PC-3 (cell line): ENCODE measurements around the gene PRF1. TPM values are rescaled to one million over a fixed set of nuclear protein-coding genes. Genes with fewer than 3 reads are reported as not detected.

ENCODE experiments used
- ATAC-seq: fragments of 200-7000 bp; cut with Tn5 transposase; 2 replicates; pipeline ENCODE4 v1.9.1; 2020; ENCODE audit warnings: mild to moderate bottlenecking, moderate library complexity
- BruUV-seq: library from RNA; stranded (reverse); fragments of 400-500 nt; replicated peaks from 2 replicates; lab custom pipeline; 2021; lab: Mats Ljungman, UMichigan
- CTCF ChIA-PET: fragments of 300-600 bp; sonication (Branson Sonifier 250); formaldehyde crosslinking; loops from one replicate; lab custom pipeline; 2022; ENCODE audit warnings: antibody characterized with exemption; lab: Charles Lee
- POLR2A ChIA-PET: fragments of 300-600 bp; sonication (Branson Sonifier 250); formaldehyde crosslinking; loops from one replicate; lab custom pipeline; 2022; ENCODE audit warnings: antibody characterized with exemption; ENCODE audit not compliant: unreplicated experiment; lab: Charles Lee
- DNase-seq: peaks from one replicate; pipeline ENCODE4 v3.0.0-alpha.2; 2015
- H2AFZ ChIP-seq: fragments of 300-600 bp; sonication (generic); 2 replicates; pipeline ENCODE4 v1.6.0; 2016; ENCODE audit warnings: antibody characterized with exemption, low read length
- H3F3A ChIP-seq: fragments of 300-600 bp; sonication (generic); one replicate; pipeline ENCODE4 v1.6.0; 2017; ENCODE audit warnings: antibody characterized with exemption, low read length, control low read depth, mild to moderate bottlenecking; ENCODE audit not compliant: unreplicated experiment
- H3K27ac ChIP-seq: fragments of 300-600 bp; sonication (generic); 2 replicates; pipeline ENCODE4 v1.5.1; 2016; ENCODE audit warnings: mild to moderate bottlenecking, low read length
- H3K27me3 ChIP-seq: fragments of 300-600 bp; sonication (generic); 2 replicates; pipeline ENCODE4 v1.6.1; 2016; ENCODE audit warnings: low read length, mixed read lengths
- H3K36me3 ChIP-seq: fragments of 300-600 bp; sonication (generic); 2 replicates; pipeline ENCODE4 v1.6.1; 2016; ENCODE audit warnings: low read depth, mixed run types, low read length, mixed read lengths
- H3K4me1 ChIP-seq: fragments of 300-600 bp; sonication (generic); 2 replicates; pipeline ENCODE4 v1.5.1; 2016; ENCODE audit warnings: low read length; ENCODE audit not compliant: insufficient read depth
- H3K4me2 ChIP-seq: fragments of 300-600 bp; sonication (generic); 2 replicates; pipeline ENCODE4 v1.6.0; 2016; ENCODE audit warnings: low read length
- H3K4me3 ChIP-seq: fragments of 300-600 bp; sonication (generic); 2 replicates; pipeline ENCODE4 v1.5.1; 2016; ENCODE audit warnings: mild to moderate bottlenecking, low read length, mixed read lengths
- H3K79me2 ChIP-seq: fragments of 300-600 bp; sonication (generic); 2 replicates; pipeline ENCODE4 v1.6.1; 2017; ENCODE audit warnings: low read length, mixed read lengths
- H3K9ac ChIP-seq: fragments of 300-600 bp; sonication (generic); 2 replicates; pipeline ENCODE4 v1.6.0; 2016; ENCODE audit warnings: mild to moderate bottlenecking, low read length
- H3K9me2 ChIP-seq: fragments of 300-600 bp; sonication (generic); replicated peaks from 2 replicates; pipeline ENCODE4 v1.6.1; 2016; ENCODE audit warnings: mixed run types, low read length, mixed read lengths
- H3K9me3 ChIP-seq: fragments of 300-600 bp; sonication (generic); 2 replicates; pipeline ENCODE4 v1.6.1; 2016; ENCODE audit warnings: low read length, mixed read lengths
- H4K20me1 ChIP-seq: fragments of 300-600 bp; sonication (generic); 2 replicates; pipeline ENCODE4 v1.6.1; 2016; ENCODE audit warnings: low read length, mixed read lengths
- CTCF ChIP-seq: fragments of 300-600 bp; sonication (generic); conservative IDR thresholded peaks from 2 replicates; pipeline ENCODE4 v1.5.1; 2017; ENCODE audit warnings: antibody characterized with exemption, low read depth, mild to moderate bottlenecking, low read length
- EZH2 ChIP-seq: fragments of 300-600 bp; sonication (generic); IDR thresholded peaks from one replicate; pipeline ENCODE4 v1.6.1; 2017; ENCODE audit warnings: antibody characterized with exemption, mild to moderate bottlenecking, low read length; ENCODE audit not compliant: unreplicated experiment
- EZH2phosphoT487 ChIP-seq: fragments of 300-600 bp; sonication (generic); IDR thresholded peaks from 2 replicates; pipeline ENCODE4 v1.6.1; 2018; ENCODE audit warnings: mild to moderate bottlenecking, antibody characterized with exemption, low read length, borderline replicate concordance
- intact Hi-C: fragments of 100-400 bp; cut with micrococcal nuclease; formaldehyde crosslinking; loops from 2 replicates; pipeline ENCODE4 v1.9.0; 2023
- total RNA-seq: library from RNA; depleted of rRNA; stranded (reverse); fragments of >200 nt; gene quantifications from 2 replicates; pipeline ENCODE4 v1.2.3, GENCODE V29; 2014

Gene PRF1
- total RNA-seq, 1 experiment from 2014 or later = not detected

GRCh38 chr10:70600512-70601395 lies 1.8 kb downstream of the PRF1 start:
- H3K9me3 ChIP-seq = no peaks in the 10 kb centered on the region
- TF ChIP-seq EZH2 (no peak), EZH2phosphoT487 (no peak), CTCF (no peak)
- H3K79me2 ChIP-seq = no peaks in the 10 kb centered on the region
- H3K4me1 ChIP-seq = no peaks in the 10 kb centered on the region
- no peak overlapping the region for H3K4me3 ChIP-seq
- no TSS peak for BruUV-seq
- H3K27ac ChIP-seq = no peak overlapping the region
- DNase-seq (no peak), ATAC-seq (no peak)
- ChIA-PET CTCF (no interaction called here), POLR2A (no interaction called here)
- no peaks in the 10 kb centered on the region for H3K27me3 ChIP-seq
- H3K36me3 ChIP-seq = no peaks in the 10 kb centered on the region
- no peak overlapping the region for H3K9ac ChIP-seq
- H4K20me1 ChIP-seq = no peaks in the 10 kb centered on the region
- no peaks in the 10 kb centered on the region for H3F3A ChIP-seq
- no peak overlapping the region for H2AFZ ChIP-seq
- H3K4me2 ChIP-seq = no peak overlapping the region
- peaks cover 3% of the 10 kb centered on the region; the same call in 1 of the 2 replicates for H3K9me2 ChIP-seq
- intact Hi-C loops = no loop called here

GRCh38 chr10:70599791-70600190 lies 2.8 kb downstream of the PRF1 start:
- Histone ChIP-seq H2AFZ (no peak overlapping the region), H4K20me1 (no peaks in the 10 kb centered on the region), H3K9ac (no peak overlapping the region), H3K27me3 (no peaks in the 10 kb centered on the region), H3K9me3 (no peaks in the 10 kb centered on the region), H3K9me2 (no peaks in the 10 kb centered on the region), H3K4me3 (no peak overlapping the region), H3K4me1 (no peaks in the 10 kb centered on the region), H3F3A (no peaks in the 10 kb centered on the region), H3K4me2 (no peak overlapping the region), H3K79me2 (no peaks in the 10 kb centered on the region), H3K27ac (no peak overlapping the region), H3K36me3 (no peaks in the 10 kb centered on the region)
- ChIA-PET POLR2A (no interaction called here), CTCF (no interaction called here)
- intact Hi-C loops = no loop called here
- no peak for ATAC-seq
- TF ChIP-seq EZH2 = no peak
- TF ChIP-seq CTCF = no peak
- no peak for TF ChIP-seq EZH2phosphoT487
- BruUV-seq = no TSS peak
- DNase-seq = no peak

GRCh38 chr10:70599319-70599718 lies 3.2 kb downstream of the PRF1 start:
- no TSS peak for BruUV-seq
- intact Hi-C loops = no loop called here
- DNase-seq = no peak

More at GRCh38 chr10:70599319-70599718, 3.2 kb downstream of the PRF1 start:
- Histone ChIP-seq H3K27me3 (no peaks in the 10 kb centered on the region), H2AFZ (no peak overlapping the region), H3F3A (no peaks in the 10 kb centered on the region), H3K9me2 (no peaks in the 10 kb centered on the region), H3K4me2 (no peak overlapping the region), H3K27ac (no peak overlapping the region), H3K79me2 (no peaks in the 10 kb centered on the region), H3K4me3 (no peak overlapping the region), H3K36me3 (no peaks in the 10 kb centered on the region), H4K20me1 (no peaks in the 10 kb centered on the region), H3K4me1 (no peaks in the 10 kb centered on the region), H3K9me3 (no peaks in the 10 kb centered on the region), H3K9ac (no peak overlapping the region)
- no peak for ATAC-seq
- POLR2A ChIA-PET = no interaction called here
- TF ChIP-seq EZH2phosphoT487 = no peak
- TF ChIP-seq EZH2 = no peak
- TF ChIP-seq CTCF = no peak
- CTCF ChIA-PET = no interaction called here
